ENCODE results near the gene ENTPD3.
"Not testable (repeated sequence)": the region's sequence is repeated elsewhere in the genome, so short reads cannot be mapped to it uniquely, and the experiment has no call there.

The ENTPD3 gene

GRCh38 chr3:40461161-40461560, 74.2 kb downstream of the ENTPD3 start:
- no peak for DNase-seq (ENCODE audit: extremely low spot score)
- ChIA-PET CTCF (interaction anchor here (0.7 to 1.5 kb wide), 2 partner anchors 10 to 152 kb away, joined by 3 to 5 read pairs; no protein-coding TSS in a partner anchor), POLR2A (no interaction called here)
- TF ChIP-seq, protein P1, sequence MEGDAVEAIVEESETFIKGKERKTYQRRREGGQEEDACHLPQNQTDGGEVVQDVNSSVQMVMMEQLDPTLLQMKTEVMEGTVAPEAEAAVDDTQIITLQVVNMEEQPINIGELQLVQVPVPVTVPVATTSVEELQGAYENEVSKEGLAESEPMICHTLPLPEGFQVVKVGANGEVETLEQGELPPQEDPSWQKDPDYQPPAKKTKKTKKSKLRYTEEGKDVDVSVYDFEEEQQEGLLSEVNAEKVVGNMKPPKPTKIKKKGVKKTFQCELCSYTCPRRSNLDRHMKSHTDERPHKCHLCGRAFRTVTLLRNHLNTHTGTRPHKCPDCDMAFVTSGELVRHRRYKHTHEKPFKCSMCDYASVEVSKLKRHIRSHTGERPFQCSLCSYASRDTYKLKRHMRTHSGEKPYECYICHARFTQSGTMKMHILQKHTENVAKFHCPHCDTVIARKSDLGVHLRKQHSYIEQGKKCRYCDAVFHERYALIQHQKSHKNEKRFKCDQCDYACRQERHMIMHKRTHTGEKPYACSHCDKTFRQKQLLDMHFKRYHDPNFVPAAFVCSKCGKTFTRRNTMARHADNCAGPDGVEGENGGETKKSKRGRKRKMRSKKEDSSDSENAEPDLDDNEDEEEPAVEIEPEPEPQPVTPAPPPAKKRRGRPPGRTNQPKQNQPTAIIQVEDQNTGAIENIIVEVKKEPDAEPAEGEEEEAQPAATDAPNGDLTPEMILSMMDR (IDR thresholded peaks at IDR 0.05; ENCODE audit: control extremely low read depth, extremely low read depth, low read depth, missing control alignments) = no peak

- ChIA-PET POLR2A (interaction anchor here (1.2 kb wide), 1 partner anchor 10 kb away, joined by 5 read pairs; no protein-coding TSS in a partner anchor), CTCF (interaction anchor here (1.0 to 1.5 kb wide), 2 partner anchors 12 to 31 kb away, joined by 4 read pairs; no protein-coding TSS in a partner anchor)
Measured at GRCh38 chr3:40462838-40463237, 75.9 kb downstream of the ENTPD3 start.

GRCh38 chr3:40463579-40463978, 76.6 kb downstream of the ENTPD3 start:
- ChIA-PET CTCF (interaction anchor here (0.8 to 1.5 kb wide), 4 partner anchors 9 to 30 kb away, joined by 3 to 4 read pairs (median 4); no protein-coding TSS in a partner anchor), POLR2A (interaction anchor here (0.7 kb wide), 1 partner anchor 14 kb away, joined by 4 read pairs; the partner anchor contains the start of gene ZNF619)
- TF ChIP-seq, protein P1 (IDR thresholded peaks at IDR 0.05; ENCODE audit: control extremely low read depth, extremely low read depth, low read depth, missing control alignments) = no peak
- DNase-seq (ENCODE audit: extremely low spot score) = no peak

More at GRCh38 chr3:40462838-40463237, 75.9 kb downstream of the ENTPD3 start:
- DNase-seq (ENCODE audit: extremely low spot score) = not testable (repeated sequence)

GRCh38 chr3:40464339-40465110, 77.5 kb downstream of the ENTPD3 start:
- no peak for DNase-seq (ENCODE audit: extremely low spot score)
- CTCF ChIA-PET = interaction anchor here (1.1 to 1.2 kb wide), 2 partner anchors 10 to 41 kb away, joined by 3 read pairs; partner anchors contain the start of gene ZNF620
- POLR2A ChIA-PET = no interaction called here
- TF ChIP-seq, protein P1 (IDR thresholded peaks at IDR 0.05; ENCODE audit: control extremely low read depth, extremely low read depth, low read depth, missing control alignments) = no peak

- CTCF ChIA-PET = interaction anchor here (1.1 to 1.2 kb wide), 2 partner anchors 10 to 40 kb away, joined by 3 read pairs; partner anchors contain the start of gene ZNF620
- POLR2A ChIA-PET = no interaction called here
- DNase-seq (ENCODE audit: extremely low spot score) = no peak
- TF ChIP-seq, protein P1 (IDR thresholded peaks at IDR 0.05; ENCODE audit: control extremely low read depth, extremely low read depth, low read depth, missing control alignments) = no peak
Measured at GRCh38 chr3:40465111-40465407, 78.1 kb downstream of the ENTPD3 start.

GRCh38 chr3:40465456-40465855, 78.5 kb downstream of the ENTPD3 start:
- DNase-seq (ENCODE audit: extremely low spot score) = no peak
- TF ChIP-seq, protein P1 (IDR thresholded peaks at IDR 0.05; ENCODE audit: control extremely low read depth, extremely low read depth, low read depth, missing control alignments) = no peak
- POLR2A ChIA-PET = no interaction called here
- CTCF ChIA-PET = interaction anchor here (1.1 to 1.2 kb wide), 2 partner anchors 9 to 40 kb away, joined by 3 read pairs; partner anchors contain the start of gene ZNF620

GRCh38 chr3:40468018-40468417, 81.0 kb downstream of the ENTPD3 start:
- ChIA-PET POLR2A (no interaction called here), CTCF (no interaction called here)
- no peak for DNase-seq (ENCODE audit: extremely low spot score)
- TF ChIP-seq, protein P1 (IDR thresholded peaks at IDR 0.05; ENCODE audit: control extremely low read depth, extremely low read depth, low read depth, missing control alignments) = no peak
